Measurements from ENCODE around the gene ATP1A4. TPM values are rescaled to one million over a fixed set of nuclear protein-coding genes. Genes with fewer than 3 reads are reported as not detected.

The ATP1A4 gene
- total and polyA plus RNA-seq, 2 of the 8 experiments (the other 6 are each of a cell fraction or from before 2014, with no cell fraction given): 0.48 to 0.61 TPM

- H2BK5ac ChIP-seq (ENCODE audit: low read depth, low read length): no peak overlapping the region
- H3K27me3 ChIP-seq (replicated peaks in 1 of 4; ENCODE audit: control insufficient read depth in 3 of 4, extremely low read depth in 1 of 4, insufficient read depth in 3 of 4, low read length in 3 of 4): no peaks in the 10 kb centered on the region; a peak in 2 of 7 replicates
- H3K4me2 ChIP-seq (ENCODE audit: insufficient read depth in 1 of 2, low read depth in 2 of 2, low read length in 2 of 2): no peak overlapping the region
- H3K4me3 ChIP-seq (ENCODE audit: extremely low read depth in 1 of 4, insufficient read depth in 2 of 4, low read depth in 3 of 4, low read length in 4 of 4): no peak overlapping the region
- peaks cover 0 to 7% (median 4%) of the 10 kb centered on the region in 4 experiments; a peak in 5 of 7 replicates for H3K4me1 ChIP-seq (replicated peaks in 1 of 4; ENCODE audit: control insufficient read depth in 3 of 4, insufficient read depth in 4 of 4, low read length in 3 of 4)
- no peak overlapping the region for H4K5ac ChIP-seq (ENCODE audit: insufficient read length, low read depth, low read length)
- H4K20me1 ChIP-seq (replicated peaks in 1 of 2; ENCODE audit: control insufficient read depth in 1 of 2, insufficient read depth in 2 of 2, low read length in 2 of 2): no peaks in the 10 kb centered on the region
- no peak overlapping the region for H2AFZ ChIP-seq (ENCODE audit: low read length)
- H3K79me2 ChIP-seq (ENCODE audit: control insufficient read depth in 1 of 2, insufficient read depth in 2 of 2, low read length in 2 of 2): no peaks in the 10 kb centered on the region
- H3K23me2 ChIP-seq (ENCODE audit: low read depth, low read length): no peaks in the 10 kb centered on the region
- H3K4ac ChIP-seq (replicated peaks; ENCODE audit: insufficient read length, low read depth, low read length): no peak overlapping the region
- no peak overlapping the region for H4K8ac ChIP-seq (ENCODE audit: extremely low read depth, insufficient read depth, low read length)
- ChIA-PET POLR2A (ENCODE audit: partially characterized antibody) (interaction anchor here (1.4 kb wide), 1 partner anchor 79 kb away, joined by 3 read pairs; no protein-coding TSS in a partner anchor), CTCF (ENCODE audit: partially characterized antibody) (interaction anchor here (0.7 to 18.4 kb wide), 10 partner anchors 13 to 128 kb away, joined by 3 to 257 read pairs (median 28); partner anchors contain the start of genes ATP1A4, CASQ1 and PEA15)
- H3K23ac ChIP-seq (ENCODE audit: insufficient read length): no peak overlapping the region
- no peak overlapping the region for H4K91ac ChIP-seq (replicated peaks; ENCODE audit: insufficient read length, low read length)
- DNase-seq (ENCODE audit: low read depth in 1 of 2, low spot score in 2 of 2): no peak
- no peak overlapping the region for H3K14ac ChIP-seq (ENCODE audit: insufficient read length)
- no peak overlapping the region for H3K56ac ChIP-seq (replicated peaks; ENCODE audit: insufficient read length, low read depth, low read length)
- no peaks in the 10 kb centered on the region for H3K36me3 ChIP-seq (ENCODE audit: control insufficient read depth in 2 of 4, insufficient read depth in 4 of 4, low read length in 3 of 4)
- H3K9ac ChIP-seq (replicated peaks in 1 of 4; ENCODE audit: extremely low read depth in 1 of 4, low read depth in 3 of 4, low read length in 3 of 4): no peak overlapping the region
- no peaks in the 10 kb centered on the region for H3K79me1 ChIP-seq (ENCODE audit: low read depth, low read length)
- no peak for FAIRE-seq
- no peaks in the 10 kb centered on the region for H3K9me3 ChIP-seq (ENCODE audit: insufficient read depth in 2 of 2, low read depth in 1 of 2, low read length in 1 of 2)
- H2AK5ac ChIP-seq (ENCODE audit: low read depth, low read length): peak overlapping the region; percentile 77; the same call in 1 of the 2 replicates
- no peak overlapping the region for H3K18ac ChIP-seq (ENCODE audit: extremely low read depth, low read length)
- peak in 2 of 3 experiments; percentile 34 to 36; a peak in 2 of 4 replicates for TF ChIP-seq CTCF (IDR thresholded peaks at IDR 0.05; ENCODE audit: control extremely low read depth in 1 of 3, insufficient read depth in 1 of 3, low read depth in 1 of 3, low read length in 3 of 3)
- no peak for TF ChIP-seq CREB1 (IDR thresholded peaks at IDR 0.05)
- TF ChIP-seq SRF (IDR thresholded peaks at IDR 0.05; ENCODE audit: low read depth, low read length): no peak
- no peak for TF ChIP-seq KDM5A (IDR thresholded peaks at IDR 0.05; ENCODE audit: low read length)
- peak; percentile 29 to 48; a peak in 3 of 4 replicates for TF ChIP-seq RAD21 (IDR thresholded peaks at IDR 0.05 in 1 of 2, conservative IDR thresholded peaks at IDR 0.05 in 1 of 2; ENCODE audit: low read depth in 2 of 2, low read length in 2 of 2)
- 0 out of 2 replicates have a peak overlapping the region, but pooled peaks have one; percentile 29 for H2BK12ac ChIP-seq (ENCODE audit: low read depth, low read length)
- peak overlapping the region; percentile 38; the same call in 1 of the 2 replicates for H2BK20ac ChIP-seq (ENCODE audit: low read length)
- H3K27ac ChIP-seq (ENCODE audit: low read depth, low read length): no peak overlapping the region
- H2BK120ac ChIP-seq (replicated peaks; ENCODE audit: low read depth, low read length): no peak overlapping the region
- WGBS, 2 experiments (ENCODE audit: extremely low coverage in 1 of 2, insufficient coverage in 1 of 2, insufficient read length in 1 of 2, insufficient replicate concordance in 2 of 2, low coverage in 1 of 2, low lambda C conversion rate in 2 of 2, missing lambda C conversion rate in 1 of 2): 84% methylated on average over 1 of the region's 1 CpG; no CpG with 5 or more reads in 1 of the 2 experiments
- peak overlapping the region; percentile 46 for H2BK15ac ChIP-seq (ENCODE audit: low read length)
Observed at GRCh38 chr1:160163615-160164014, 12.2 kb downstream of the ATP1A4 start.
